ENCODE results near the gene CHCHD3. TPM values are rescaled to one million over a fixed set of nuclear protein-coding genes. Genes with fewer than 3 reads are reported as not detected.

Gene CHCHD3
- total and polyA plus RNA-seq, 2 of the 4 experiments (the other 2 are of a cell fraction) = 56.9 to 141 TPM

GRCh38 chr7:132965951-132966350, 115.9 kb downstream of the CHCHD3 start:
- Histone ChIP-seq H2AK9ac (replicated peaks; ENCODE audit: low read depth, low read length, poor library complexity) (no peak overlapping the region), H3K9me1 (ENCODE audit: insufficient read depth, low read length) (peaks cover 7% of the 10 kb centered on the region), H2BK15ac (ENCODE audit: low read depth, low read length) (no peak overlapping the region), H3K4me2 (ENCODE audit: low read depth, low read length) (no peak overlapping the region), H2AK5ac (ENCODE audit: low read depth, low read length) (no peak overlapping the region), H2AFZ (replicated peaks; ENCODE audit: low read length, poor library complexity) (no peak overlapping the region), H3K23ac (ENCODE audit: low read depth, low read length) (no peak overlapping the region), H3K27me3 (ENCODE audit: control insufficient read depth, insufficient read depth, low read length) (no peaks in the 10 kb centered on the region), H4K91ac (ENCODE audit: insufficient read depth, low read depth, low read length) (no peak overlapping the region), H3K4ac (ENCODE audit: low read depth, low read length) (no peak overlapping the region), H4K20me1 (ENCODE audit: insufficient read depth, low read length) (no peaks in the 10 kb centered on the region; the same call in 1 of the 2 replicates), H2BK5ac (ENCODE audit: low read depth, low read length, poor library complexity, severe bottlenecking) (no peak overlapping the region), H3K27ac (ENCODE audit: insufficient read depth, low read length) (no peak overlapping the region), H3K4me3 (ENCODE audit: insufficient read depth, low read depth, low read length) (no peak overlapping the region), H3K14ac (replicated peaks; ENCODE audit: low read depth, low read length) (no peak overlapping the region), H2BK120ac (ENCODE audit: low read depth, low read length) (no peak overlapping the region), H3K4me1 (ENCODE audit: control insufficient read depth, insufficient read depth, low read length) (no peaks in the 10 kb centered on the region), H4K5ac (ENCODE audit: low read depth, low read length) (no peak overlapping the region), H3K9ac (ENCODE audit: low read depth, low read length) (no peak overlapping the region), H3K18ac (ENCODE audit: low read depth, low read length) (no peak overlapping the region), H2BK20ac (ENCODE audit: low read depth, low read length) (no peak overlapping the region), H3K9me3 (ENCODE audit: control insufficient read depth, insufficient read depth, low read length) (no peaks in the 10 kb centered on the region), H3K79me1 (ENCODE audit: low read depth in 1 of 2, low read length in 2 of 2) (peaks cover 32 to 36% of the 10 kb centered on the region in 2 experiments), H3K56ac (ENCODE audit: extremely low read depth, insufficient read depth, low read length) (no peak overlapping the region), H3K36me3 (ENCODE audit: control insufficient read depth, insufficient read depth, low read length) (no peaks in the 10 kb centered on the region), H4K8ac (ENCODE audit: low read depth in 2 of 2, low read length in 2 of 2) (no peak overlapping the region)
- DNase-seq (no peak), ATAC-seq (ENCODE audit: low read depth) (no peak)
- WGBS, 2 experiments (ENCODE audit: extremely low coverage in 2 of 2, insufficient read length in 1 of 2) = no CpG with 5 or more reads among the region's 3 CpGs
- TF ChIP-seq FOS (IDR thresholded peaks at IDR 0.05; ENCODE audit: low read depth, low read length) (no peak), BHLHE40 (IDR thresholded peaks at IDR 0.05; ENCODE audit: low read depth, low read length) (no peak), RCOR1 (IDR thresholded peaks at IDR 0.05; ENCODE audit: insufficient replicate concordance, low read length) (no peak), POLR2A (IDR thresholded peaks at IDR 0.05; ENCODE audit: low read depth, low read length) (no peak)
- dilution Hi-C loops (cut with HindIII; ENCODE audit: low sequenced_read_pairs, unreplicated experiment) (no loop called here), in situ Hi-C loops (cut with MboI; ENCODE audit: low sequenced_read_pairs) (no loop called here), intact Hi-C loops (cut with micrococcal nuclease) (no loop called here)
- BruUV-seq (replicated peaks) = no TSS peak
- ChIA-PET POLR2A (ENCODE audit: unreplicated experiment) (no interaction called here), CTCF (interaction anchor here (0.6 kb wide), 1 partner anchor 31 kb away, joined by 3 read pairs; no protein-coding TSS in a partner anchor)
